GM06990 (cell line): ENCODE measurements around the gene ANKRD24.
"Not testable (repeated sequence)": the region's sequence is repeated elsewhere in the genome, so short reads cannot be mapped to it uniquely, and the experiment has no call there.

Experiments used
- DNase-seq: peaks from one replicate; pipeline ENCODE4 v3.0.0-alpha.2; 2011; ENCODE audit not compliant: insufficient read length; ENCODE audit errors: extremely low read depth
- H3K27me3 ChIP-seq: replicated peaks from 2 replicates; pipeline ENCODE4 v1.6.0; 2011; ENCODE audit warnings: low read length; ENCODE audit not compliant: control insufficient read depth, insufficient read depth
- H3K36me3 ChIP-seq: 2 replicates; pipeline ENCODE4 v1.5.1; 2011; ENCODE audit warnings: low read length; ENCODE audit not compliant: control insufficient read depth, insufficient read depth
- H3K4me3 ChIP-seq: replicated peaks from 2 replicates; pipeline ENCODE4 v1.5.1; 2011; ENCODE audit warnings: low read depth, mild to moderate bottlenecking, control low read depth, low read length
- TF ChIP-seq, protein P1 (sequence below): IDR thresholded peaks from 2 replicates; pipeline ENCODE4 v1.5.1; 2011; ENCODE audit warnings: low read length, control low read depth, mild to moderate bottlenecking, inconsistent platforms; ENCODE audit not compliant: insufficient read depth, poor library complexity, severe bottlenecking

ANKRD24 gene

DNA sequence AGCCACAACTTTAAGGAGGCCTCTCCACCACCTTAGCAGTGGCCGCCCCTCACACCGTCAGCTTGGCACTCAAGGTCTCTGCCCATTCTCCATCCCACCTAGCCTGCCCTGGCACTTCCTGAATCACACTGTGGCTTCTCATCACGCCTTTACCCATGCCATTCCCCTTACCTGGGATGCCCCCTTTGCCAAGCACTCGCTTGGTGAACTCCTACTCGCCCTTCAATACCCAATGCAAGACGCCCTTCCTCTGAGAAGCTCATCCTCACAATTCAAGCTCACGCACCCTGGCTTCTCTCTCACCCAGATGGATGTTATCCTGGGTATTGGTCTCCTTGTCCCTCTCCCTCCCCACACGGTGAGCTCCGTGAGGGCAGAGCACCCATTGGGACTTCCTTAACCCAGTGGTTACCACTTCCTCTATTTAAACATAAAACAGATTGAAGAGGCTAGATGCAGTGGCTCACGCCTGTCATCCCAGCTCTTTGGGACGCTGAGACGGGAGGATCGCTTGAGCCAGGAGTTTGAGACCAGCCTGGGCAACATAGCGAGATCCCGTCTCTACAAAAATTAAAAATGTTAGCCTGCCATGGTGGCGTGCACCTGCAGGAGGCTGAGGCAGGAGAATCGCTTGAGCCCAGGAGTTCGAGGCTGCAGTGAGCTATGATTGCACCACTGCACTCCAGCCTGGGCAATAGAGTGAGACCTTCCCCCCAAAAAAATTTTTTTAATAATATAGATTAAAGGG, 83.9 kb downstream of the ANKRD24 start:
- Histone ChIP-seq H3K36me3 (peaks cover 23% of the 10 kb centered on the region), H3K4me3 (no peak overlapping the region), H3K27me3 (no peaks in the 10 kb centered on the region)
- no peak for DNase-seq
- TF ChIP-seq, protein P1, sequence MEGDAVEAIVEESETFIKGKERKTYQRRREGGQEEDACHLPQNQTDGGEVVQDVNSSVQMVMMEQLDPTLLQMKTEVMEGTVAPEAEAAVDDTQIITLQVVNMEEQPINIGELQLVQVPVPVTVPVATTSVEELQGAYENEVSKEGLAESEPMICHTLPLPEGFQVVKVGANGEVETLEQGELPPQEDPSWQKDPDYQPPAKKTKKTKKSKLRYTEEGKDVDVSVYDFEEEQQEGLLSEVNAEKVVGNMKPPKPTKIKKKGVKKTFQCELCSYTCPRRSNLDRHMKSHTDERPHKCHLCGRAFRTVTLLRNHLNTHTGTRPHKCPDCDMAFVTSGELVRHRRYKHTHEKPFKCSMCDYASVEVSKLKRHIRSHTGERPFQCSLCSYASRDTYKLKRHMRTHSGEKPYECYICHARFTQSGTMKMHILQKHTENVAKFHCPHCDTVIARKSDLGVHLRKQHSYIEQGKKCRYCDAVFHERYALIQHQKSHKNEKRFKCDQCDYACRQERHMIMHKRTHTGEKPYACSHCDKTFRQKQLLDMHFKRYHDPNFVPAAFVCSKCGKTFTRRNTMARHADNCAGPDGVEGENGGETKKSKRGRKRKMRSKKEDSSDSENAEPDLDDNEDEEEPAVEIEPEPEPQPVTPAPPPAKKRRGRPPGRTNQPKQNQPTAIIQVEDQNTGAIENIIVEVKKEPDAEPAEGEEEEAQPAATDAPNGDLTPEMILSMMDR: no peak

DNA sequence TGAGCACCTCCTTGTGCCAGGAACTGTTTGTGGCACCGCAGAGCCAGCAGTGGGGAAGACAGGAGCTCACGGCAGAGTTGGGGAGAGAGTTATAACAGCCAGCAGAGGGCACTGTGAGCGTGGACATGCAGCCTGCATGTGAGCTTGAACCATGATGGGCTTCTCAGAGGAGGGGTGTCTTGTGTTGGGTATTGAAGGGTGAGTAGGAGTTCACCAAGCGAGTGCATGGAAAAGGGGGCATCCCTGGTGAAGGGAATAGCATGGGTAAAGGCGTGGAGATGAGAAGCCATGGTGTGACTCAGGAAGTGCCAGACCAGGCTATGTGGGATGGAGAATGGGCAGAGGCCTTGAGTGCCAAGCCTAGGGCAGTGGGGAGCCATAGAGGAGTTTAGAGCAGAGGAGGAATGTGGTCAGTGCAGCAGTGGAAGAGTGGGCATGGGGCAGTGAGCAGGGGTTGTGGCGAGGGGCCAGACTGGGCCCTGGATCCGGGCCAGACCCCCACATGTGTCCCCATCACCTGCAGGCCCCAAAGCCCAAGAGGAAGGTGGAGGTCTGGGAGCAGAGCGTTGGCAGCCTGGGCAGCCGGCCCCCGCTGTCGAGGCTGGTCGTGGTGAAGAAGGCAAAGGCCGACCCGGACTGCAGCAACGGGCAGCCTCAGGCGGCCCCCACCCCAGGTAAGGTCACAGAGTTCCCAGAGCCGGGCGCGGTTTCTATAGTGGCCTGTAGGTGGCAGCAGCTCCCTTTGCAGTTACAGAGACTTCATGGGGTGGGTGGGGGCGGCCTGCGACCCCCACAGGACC, 84.8 kb downstream of the ANKRD24 start:
- H3K27me3 ChIP-seq: no peaks in the 10 kb centered on the region
- DNase-seq: no peak
- TF ChIP-seq, protein P1: peak; percentile 80
- H3K4me3 ChIP-seq: no peak overlapping the region
- peaks cover 20% of the 10 kb centered on the region for H3K36me3 ChIP-seq

DNA sequence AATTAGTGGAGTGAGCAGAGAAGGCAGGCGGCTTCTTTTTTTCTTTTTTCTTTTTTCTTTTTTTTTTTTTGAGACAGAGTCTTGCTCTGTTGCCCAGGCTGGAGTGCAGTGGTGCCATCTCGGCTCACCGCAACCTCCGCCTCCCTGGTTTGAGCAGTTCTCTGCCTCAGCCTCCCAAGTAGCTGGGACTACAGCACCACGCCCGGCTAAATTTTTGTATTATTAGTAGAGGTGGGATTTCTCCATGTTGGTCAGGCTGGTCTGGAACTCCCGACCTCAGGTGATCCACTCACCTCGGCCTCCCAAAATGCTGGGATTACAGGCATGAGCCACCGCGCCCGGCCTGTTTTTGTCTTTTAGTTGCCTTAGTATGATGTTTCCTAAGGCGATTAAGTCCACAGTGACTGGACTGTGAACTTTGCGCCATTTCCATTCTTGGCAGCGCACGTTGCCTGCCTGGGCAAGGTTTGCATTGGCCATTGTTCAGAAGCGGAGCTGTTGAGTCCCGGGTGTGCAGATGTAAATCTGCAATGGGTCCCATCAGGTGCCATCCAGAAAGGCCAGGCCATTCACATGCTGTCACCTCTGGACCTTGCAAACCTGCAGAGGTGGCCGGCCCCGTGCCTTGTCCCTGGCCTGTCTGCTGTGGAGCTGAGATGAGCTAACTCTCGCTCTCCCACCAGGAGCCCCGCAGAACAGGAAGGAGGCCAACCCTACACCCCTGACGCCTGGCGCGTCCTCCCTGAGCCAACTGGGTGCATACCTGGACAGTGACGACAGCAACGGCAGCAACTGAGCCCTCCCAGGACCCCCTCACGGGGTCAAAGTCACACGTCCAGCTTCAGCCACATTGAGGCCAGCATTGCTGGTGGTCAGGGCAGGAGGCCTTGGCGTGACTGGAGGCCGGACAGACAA, 85.7 kb downstream of the ANKRD24 start:
- TF ChIP-seq, protein P1: no peak

DNA sequence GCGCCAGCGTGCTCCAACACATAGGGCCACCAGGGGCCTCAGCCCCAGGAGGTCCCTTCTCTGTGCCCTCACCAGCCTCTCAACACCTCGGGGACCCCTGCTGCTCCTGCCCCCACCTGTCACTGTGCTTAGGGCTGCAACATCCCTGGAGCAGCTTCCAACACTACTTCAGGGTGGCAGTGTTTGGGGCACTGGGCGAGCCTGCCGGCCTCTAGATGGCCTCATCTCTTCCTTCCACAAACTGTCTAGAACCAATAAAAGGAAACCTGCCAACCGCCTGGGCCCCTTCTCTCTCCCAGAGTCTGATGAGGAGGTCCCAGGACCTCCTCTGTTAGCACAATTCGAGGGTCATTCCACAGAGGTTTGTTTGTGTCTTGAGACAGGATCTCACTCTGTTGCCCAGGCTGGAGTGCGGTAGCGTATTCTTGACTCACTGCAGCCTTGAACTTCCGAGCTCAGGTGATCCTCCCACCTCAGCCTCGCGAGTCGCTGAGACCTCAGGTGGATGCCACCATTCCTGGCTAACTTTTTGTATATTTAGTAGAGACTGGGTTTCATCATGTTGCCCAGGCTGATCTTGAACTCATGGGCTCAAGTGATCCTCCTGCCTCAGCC, 86.4 kb downstream of the ANKRD24 start:
- TF ChIP-seq, protein P1: no peak
- Histone ChIP-seq H3K36me3 (peaks cover 17% of the 10 kb centered on the region), H3K27me3 (no peaks in the 10 kb centered on the region), H3K4me3 (no peak overlapping the region)
- no peak for DNase-seq

More for the DNA sequence above, 85.7 kb downstream of the ANKRD24 start:
- Histone ChIP-seq H3K4me3 (no peak overlapping the region), H3K27me3 (no peaks in the 10 kb centered on the region), H3K36me3 (peaks cover 19% of the 10 kb centered on the region)
- no peak for DNase-seq

DNA sequence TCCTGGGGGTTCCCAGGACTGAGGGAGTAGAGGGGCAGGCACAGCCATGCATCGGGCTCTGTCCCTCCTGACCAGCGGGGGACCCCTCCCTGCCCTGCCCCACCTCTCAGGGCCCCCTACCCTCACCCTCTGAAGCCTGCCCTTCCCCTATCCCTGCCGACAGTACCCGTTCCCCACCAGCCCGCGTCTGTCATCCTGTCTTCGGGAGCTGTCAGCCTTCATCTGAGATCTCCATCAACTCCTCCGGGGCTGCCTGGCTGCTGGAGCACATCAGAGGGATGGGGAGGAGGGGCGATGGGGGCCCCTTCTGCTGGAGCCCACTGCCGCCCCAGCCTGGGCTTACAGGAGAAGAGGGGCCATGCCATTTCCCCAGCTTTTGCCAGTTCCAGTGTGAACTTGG, 90.4 kb downstream of the ANKRD24 start:
- TF ChIP-seq, protein P1: no peak
- peaks cover 12% of the 10 kb centered on the region for H3K36me3 ChIP-seq
- no peaks in the 10 kb centered on the region; the same call in 1 of the 2 replicates for H3K27me3 ChIP-seq
- DNase-seq: no peak
- no peak overlapping the region for H3K4me3 ChIP-seq

DNA sequence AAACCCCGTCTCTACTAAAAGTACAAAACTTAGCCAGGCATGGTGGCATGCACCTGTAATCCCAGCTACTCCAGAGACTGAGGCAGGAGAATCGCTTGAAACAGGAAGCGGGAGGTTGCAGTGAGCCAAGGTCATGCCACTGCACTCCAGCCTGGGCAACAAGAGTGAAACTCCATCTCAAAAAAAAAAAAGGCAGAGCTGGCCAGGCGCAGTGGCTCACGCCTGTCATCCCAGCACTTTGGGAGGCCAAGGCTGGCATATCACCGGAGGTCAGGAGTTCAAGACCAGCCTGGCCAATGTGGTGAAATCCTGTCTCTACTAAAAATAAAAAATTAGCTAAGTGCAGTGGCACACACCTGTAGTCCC, 91.8 kb downstream of the ANKRD24 start:
- not testable (repeated sequence) for H3K36me3 ChIP-seq, DNase-seq, H3K27me3 ChIP-seq, H3K4me3 ChIP-seq
